Measurements from ENCODE around the gene MAST4.

Gene MAST4

DNA sequence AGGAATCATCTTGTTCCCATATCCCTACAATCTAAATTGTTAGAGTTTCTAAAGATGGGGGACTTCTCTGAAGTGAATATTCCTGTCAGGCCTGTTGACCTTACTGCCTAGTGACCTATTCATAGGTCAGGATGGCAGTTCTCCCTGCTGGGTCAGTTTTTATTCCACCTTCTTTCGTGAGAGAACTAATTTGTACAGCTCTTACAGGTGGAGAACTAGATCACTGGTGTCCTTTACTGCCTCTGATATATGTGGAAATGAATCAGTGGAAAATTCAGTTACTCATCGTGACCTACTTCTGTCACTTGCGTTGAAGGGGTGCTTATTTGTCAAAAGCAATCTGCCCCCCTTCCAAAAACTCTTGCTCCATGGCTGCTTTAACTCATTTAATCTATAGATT is 435.5 kb downstream of the MAST4 start:
- DNase-seq (ENCODE audit: low read depth in 4 of 4, low spot score in 1 of 4), result no peak

DNA sequence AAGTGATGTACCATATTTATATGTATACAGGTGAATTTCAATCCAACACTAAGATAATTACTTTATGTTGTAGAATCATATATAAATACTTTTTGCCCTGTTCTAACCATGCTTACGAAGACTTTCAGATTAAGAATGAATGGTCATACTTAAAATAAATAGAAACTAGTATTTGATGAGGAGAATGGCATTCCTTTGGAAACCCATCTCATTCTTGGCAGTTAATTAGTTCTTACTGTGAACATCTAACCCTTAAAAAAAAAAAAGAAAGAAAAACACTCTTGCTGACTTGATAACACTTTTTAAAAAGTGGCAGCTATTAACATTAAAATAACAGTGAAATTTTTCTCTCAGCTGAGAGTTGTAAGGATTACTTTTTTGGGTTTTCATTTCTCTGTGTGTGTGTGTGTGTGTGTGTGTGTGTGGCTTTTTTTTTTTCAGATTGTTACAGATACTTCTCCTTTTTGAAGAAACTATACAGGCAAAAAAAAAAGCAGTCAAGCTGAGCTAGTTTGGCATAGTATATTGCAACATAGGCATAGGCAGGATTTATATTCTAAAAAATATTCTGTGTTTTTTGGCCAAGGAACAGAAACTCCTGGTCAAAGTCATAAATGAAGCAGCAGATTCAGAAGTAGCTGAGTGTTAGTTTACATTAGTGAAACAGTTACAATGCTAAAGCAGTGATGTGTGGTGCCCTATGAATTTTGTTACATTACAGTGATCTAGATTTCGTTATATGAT is 436.9 kb downstream of the MAST4 start:
- no peak for DNase-seq (ENCODE audit: low read depth in 4 of 4, low spot score in 1 of 4)

DNA sequence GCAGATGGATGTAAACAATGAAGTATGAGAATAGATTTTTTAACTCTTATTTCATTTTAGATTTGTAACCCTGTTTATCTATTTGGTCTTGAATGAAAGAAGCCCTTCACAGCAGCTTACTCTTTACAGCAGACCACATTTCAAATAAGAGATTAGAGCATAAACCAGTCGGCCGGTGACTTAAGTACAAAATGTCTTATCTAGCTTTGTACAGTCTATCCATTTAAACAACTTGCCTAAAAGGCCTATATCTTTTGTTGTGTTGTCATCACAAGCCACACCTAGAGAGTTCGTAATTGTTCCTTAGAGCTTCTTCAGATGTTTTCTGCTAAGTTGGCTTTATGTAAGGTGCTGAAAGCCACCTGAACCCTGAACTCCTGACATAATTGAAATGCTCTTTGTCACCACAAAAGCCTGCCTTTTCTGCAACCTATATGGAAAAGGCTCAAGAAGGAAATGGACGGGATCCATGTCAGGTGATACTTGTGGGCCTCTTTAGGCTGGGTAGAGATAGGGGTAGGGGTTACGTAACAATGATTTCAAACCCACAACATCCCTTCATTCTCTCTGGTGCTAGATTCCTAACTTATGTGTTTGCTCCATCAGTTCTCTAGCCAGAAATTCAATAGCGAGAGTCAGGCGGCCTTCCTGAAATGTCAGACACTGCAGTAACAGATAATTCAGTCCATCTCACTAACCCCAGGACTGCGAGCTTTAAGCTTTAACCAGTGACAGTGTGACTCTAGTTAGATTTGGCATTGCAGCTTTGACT is 437.9 kb downstream of the MAST4 start:
- DNase-seq (ENCODE audit: low read depth in 4 of 4, low spot score in 1 of 4), result no peak

DNA sequence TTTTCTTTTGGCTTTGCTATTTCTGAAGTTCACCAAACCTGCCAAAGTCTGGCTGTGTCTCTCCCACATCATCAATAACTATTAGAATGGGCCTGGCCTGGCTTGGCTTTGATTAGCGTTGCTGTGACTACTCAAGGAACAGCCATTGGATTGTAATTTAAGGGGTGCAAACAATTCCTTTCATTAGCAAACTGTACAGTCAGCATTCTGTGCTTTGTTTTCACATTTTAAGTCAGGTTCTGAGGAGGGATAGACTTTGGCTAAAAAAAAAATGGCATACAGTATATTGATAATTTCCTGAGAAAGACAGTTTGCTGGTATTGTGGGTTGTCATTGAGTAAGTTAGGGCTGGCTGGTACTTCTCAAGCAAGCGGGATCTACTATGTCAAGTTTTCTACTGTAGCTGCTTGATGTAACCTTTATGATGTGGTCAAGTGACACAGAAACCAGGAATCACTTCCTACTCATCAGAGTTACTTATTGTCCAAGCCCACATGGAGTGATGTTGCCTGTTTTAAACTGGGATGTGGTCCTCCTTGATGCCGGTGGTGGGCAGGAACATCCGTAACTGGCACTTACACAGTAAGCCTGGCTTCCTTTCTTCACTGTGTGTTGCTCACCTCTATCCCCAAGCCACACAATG is 439.0 kb downstream of the MAST4 start:
- DNase-seq (ENCODE audit: low read depth in 4 of 4, low spot score in 1 of 4), result no peak

DNA sequence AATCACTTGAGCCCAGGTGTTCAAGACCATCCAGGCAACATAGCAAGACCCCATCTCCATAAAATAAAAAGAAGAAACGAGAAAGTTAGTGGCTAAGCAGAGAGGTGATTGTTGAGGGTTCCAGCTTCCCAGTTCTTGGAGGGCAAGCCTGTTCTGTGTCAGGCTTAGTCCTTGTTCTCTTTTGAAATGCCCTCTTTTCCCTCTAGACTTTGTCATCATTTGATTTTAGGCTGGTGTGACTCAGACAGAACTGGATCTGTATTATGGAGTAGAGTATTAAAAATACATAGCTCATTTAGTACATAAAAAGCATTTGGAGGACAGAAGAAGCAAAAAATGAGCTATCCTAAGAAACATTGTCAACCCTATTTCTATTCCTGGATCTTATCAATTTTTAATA is 441.0 kb downstream of the MAST4 start:
- DNase-seq (ENCODE audit: low read depth in 4 of 4, low spot score in 1 of 4), result no peak

DNA sequence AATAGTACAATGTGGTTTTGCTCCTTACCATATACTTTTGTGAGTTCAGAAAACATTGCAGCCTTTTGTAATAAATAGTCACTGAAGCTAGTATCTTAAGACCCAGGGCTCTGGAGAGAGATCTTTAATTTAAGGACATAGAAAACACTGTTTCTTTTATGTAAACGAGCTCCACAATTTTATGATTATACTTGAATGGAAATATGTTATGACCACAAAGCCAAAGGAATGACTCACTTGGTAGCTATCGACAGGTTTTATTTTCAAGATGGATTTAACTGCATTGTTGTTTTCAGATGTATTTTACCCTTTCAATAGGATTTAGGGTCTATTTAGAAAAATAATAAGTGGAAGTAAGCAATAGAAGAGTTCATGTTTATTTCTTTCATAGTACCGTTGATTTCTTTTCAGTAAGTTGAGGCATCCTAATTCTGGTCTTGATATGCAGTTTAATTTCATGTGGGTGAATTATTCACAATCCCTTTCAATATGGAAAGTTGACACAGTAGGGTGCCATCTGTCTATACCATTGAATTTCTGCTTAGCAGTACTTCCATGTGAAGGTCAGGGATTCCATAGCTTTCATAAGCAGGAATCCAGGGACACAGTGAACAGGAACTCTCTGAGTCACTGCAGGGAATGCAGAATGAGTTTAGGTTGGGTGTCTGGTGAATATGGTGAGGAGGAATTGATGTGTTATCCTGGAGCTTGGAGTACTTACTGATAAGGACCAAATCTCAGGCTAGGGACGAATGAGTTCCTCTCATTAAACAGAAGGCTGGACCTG is 442.8 kb downstream of the MAST4 start:
- DNase-seq (ENCODE audit: low read depth in 4 of 4, low spot score in 1 of 4), result no peak

DNA sequence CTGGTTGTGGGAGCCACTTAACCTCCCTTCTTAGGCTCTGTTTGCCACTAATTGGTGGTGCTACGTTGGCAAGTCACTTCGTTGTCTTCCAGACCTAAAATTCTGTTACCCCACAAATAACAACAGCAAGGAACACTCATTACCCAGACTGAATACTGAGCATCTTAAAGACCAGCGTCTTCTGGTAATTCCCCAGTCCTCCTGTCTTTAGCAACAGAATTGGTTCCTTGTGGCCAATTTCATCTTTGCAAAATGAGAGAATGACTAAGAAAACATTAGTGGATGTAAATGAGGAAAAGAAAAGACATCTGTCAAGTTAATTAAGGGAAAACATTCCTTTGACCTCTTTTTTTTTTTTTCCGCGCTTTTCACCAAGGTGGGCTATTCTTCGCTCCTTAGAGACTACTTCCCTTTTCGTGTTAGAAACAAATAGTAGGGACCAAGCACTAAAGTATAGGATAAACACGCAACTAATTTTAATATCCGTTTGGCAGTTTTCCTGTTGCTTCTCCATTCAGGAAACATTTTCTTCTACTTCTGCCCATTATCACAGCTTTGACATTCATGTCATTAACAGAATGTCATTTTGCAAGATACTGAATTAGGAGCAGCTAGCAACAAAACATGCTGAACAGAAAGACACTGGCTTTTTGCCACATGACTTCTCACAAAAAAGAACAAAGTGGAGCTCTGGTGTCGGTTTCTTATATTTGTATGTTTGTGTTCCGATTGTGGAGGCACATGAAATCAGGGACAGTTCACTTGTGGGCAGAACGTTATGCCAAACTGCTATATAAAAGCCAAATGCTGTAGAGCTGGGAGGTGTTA is 446.2 kb downstream of the MAST4 start:
- DNase-seq (ENCODE audit: low read depth in 4 of 4, low spot score in 1 of 4), result no peak

DNA sequence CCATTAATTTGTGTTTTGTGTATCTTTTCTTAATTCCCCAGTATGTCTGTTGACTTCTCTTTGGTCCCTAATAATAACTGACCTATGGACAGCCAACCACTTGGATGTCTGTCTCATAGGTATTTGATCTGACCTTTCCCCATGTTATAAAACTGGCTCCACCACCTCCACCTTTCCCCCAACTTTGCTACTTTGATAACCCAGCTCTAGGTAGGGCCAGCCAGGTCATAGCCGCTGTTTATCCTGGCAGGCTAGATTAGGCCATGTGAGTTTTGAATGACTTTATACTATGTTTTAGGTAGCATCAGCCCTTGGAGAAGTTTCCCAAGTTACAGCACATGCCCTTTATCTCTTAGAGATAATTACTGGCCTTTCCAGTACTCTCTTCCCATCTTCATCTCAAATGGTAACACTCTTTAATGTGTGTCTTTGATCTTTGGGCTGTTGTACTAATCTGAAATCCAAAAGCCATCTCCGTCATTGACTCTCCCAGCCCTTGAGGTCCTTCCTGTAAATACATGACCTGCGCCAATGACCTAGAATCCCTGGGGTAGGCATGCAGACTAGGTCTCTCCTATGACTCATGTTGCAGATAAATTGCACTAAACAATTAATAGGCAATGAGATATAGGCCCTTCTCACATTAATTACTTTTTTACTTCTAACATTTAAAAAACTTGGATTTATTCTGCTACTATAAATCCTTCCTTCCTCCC is 447.8 kb downstream of the MAST4 start:
- DNase-seq (ENCODE audit: low read depth in 4 of 4, low spot score in 1 of 4), result no peak

DNA sequence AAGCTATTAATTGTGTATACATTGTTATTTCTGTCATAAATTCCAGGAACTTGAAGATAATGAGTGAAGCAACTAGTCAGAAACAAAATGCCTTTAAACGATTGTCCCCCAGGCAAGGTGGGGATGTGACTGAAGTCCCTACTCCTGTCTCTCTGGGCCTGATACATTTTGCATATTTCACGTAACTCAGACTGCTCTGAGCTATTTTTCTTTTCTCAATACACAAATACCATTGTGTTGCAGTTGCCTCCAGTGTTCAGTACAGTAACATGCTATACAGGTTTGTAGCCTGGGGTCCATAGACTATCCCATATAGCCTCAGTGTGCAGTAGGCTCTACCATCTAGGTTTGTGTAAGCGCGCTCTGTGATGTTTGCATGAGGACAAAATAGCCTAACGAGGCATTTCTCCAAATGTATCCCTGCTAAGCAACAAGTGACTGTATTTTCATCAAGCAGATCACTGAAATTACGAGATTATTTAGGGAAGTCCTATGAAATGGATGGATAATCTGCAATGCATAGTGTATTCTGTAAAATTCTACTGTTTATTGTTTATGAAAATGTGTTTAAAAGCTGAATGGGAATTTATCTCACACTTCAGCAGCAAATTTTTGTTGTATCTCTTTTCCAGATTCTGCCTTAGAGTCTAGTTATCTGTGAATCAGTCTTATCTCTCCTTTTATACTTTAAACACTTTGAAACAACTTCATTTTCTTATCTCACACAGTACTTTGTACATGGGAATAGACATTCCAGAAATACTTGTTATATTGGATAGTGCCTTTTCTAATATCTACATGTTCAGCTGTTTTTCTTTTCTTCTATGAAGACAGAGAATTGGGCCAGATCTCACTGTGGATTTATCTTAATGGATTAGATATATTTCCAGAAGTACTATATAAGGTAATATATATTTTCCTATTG is 449.9 kb downstream of the MAST4 start:
- DNase-seq (ENCODE audit: low read depth in 4 of 4, low spot score in 1 of 4), result no peak

DNA sequence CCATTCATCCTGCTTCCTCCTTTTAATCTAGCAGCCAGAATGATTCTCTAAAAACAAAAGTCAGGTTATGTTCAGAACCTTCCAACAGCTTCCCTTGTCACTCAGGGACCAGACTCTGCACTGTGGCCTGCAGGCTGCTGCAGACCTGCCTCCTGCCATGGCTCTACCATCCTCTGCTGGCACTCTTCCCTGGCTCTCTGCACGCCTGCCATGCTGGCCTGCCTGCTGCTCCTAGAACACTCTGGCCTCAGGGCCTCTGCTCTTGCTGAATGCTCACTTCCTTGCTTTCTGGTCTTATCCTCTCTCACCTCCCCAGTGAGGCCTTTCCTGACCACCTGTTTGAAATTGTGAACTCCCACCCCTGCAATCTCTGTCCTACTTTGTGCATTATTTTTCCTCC is 451.0 kb downstream of the MAST4 start:
- no peak for DNase-seq (ENCODE audit: low read depth in 4 of 4, low spot score in 1 of 4)

DNA sequence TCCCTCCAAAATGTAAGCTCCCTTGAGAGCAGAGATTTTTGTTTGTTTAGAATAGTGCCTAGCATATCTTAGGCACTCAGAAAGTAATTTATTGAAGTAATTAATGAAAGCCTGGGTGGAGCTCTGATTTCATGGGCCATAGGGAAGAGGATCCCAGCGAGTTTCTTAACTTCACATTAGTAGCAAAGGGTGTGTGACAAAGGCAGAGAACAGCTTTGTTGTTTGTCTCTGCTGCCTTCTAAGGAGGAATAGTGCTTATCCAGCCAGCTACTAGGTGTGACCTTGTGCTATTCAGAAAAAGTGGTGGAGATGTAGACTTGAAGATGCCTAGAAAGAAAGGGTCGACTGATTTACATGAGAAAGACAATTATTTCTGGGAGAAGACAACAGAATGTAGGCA is 451.4 kb downstream of the MAST4 start:
- DNase-seq (ENCODE audit: low read depth in 4 of 4, low spot score in 1 of 4), result no peak

DNA sequence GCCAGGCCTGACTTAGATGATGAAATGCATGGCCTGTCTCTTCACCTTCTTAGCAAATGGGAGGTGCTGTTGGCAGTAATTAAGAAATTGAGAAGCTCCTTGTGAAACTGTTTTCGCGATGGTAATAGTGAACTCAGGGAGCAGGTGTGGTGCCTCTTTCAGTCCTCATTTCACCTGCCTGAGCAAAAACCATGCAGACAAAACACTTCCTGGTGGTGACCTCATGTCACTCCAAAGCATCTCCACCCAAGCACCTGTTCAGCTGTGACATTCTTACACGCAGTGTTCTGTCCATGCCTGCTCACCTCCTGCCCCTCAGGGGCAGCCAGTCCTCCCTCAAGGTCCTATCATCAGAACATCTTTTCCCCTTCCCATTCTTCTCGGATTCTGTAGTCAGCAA is 453.9 kb downstream of the MAST4 start:
- no peak for DNase-seq (ENCODE audit: low read depth in 4 of 4, low spot score in 1 of 4)

DNA sequence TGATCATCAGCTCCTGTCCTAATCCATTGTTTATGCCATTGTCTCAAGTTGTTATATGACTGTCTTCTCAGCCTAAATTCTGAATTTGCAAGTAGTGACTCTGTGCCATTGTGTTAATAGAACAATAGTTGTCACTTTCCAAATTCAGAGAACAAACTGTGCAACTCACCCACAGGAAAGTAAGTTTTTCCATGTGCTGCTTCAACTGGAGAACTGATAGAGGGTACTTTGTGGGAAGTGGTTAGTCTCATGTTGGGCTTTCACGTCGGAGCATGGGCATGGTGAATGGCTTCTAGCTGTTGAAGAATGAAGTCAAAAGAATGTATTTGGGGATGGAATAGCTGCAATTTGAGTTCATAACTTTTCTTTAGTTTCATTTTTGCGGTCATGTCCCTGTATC is 454.4 kb downstream of the MAST4 start:
- no peak for DNase-seq (ENCODE audit: low read depth in 4 of 4, low spot score in 1 of 4)

DNA sequence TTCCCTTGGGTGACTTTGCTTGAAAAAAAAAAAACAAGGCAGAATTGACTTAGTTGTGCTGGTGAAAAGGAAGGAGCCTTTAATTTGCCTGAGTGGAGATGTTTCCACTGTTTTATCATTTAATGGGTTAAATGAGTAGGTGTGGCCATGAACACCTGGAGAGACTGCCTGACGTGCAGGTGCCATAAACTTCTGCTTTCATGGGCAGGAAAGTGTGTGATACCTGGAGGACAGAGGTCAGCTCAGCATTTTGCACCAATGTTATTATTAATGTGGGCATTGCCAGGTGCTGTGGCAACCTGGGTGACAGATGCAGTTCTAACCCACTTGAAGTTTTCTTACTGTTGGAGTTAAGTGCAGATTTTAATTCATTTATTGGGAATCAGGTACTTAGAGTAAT is 455.0 kb downstream of the MAST4 start:
- DNase-seq (ENCODE audit: low read depth in 4 of 4, low spot score in 1 of 4), result no peak

DNA sequence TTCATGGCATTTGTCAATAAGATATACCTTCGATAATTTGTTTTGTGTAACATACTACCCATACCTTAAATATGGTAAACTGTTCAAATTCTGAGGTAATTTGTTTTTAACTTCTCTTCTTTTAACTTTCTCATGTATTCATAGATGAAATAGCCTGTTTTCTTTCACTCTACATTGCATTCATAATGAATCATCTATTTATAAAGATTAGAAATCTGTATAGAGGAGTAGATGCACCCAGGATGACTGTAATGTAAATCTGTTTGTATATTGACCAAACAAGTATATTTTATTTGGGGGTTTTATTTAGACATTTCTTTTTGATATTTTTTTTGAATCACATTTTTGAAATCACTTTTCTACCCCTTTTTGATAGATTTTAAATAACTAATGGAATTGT is 455.8 kb downstream of the MAST4 start:
- no peak for DNase-seq (ENCODE audit: low read depth in 4 of 4, low spot score in 1 of 4)

DNA sequence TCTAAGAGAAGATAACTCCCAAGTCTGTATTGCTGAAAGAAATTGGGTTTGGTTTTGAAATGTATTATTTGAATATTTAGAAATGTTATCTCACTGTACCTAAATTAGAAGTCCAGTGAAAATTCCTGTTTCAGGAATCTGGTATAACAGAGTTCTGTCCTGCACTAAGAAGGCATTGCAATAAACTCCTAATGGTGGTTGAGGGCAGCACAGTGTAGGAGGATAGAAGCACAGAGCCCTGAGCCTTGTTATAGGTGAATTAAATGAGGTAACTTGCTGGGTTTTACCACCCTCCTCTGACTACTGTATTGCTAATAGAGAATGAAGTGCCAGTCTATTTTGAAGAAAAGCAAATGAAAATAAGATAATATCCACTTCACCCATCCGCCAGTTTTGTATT is 457.0 kb downstream of the MAST4 start:
- no peak for DNase-seq (ENCODE audit: low read depth in 4 of 4, low spot score in 1 of 4)

DNA sequence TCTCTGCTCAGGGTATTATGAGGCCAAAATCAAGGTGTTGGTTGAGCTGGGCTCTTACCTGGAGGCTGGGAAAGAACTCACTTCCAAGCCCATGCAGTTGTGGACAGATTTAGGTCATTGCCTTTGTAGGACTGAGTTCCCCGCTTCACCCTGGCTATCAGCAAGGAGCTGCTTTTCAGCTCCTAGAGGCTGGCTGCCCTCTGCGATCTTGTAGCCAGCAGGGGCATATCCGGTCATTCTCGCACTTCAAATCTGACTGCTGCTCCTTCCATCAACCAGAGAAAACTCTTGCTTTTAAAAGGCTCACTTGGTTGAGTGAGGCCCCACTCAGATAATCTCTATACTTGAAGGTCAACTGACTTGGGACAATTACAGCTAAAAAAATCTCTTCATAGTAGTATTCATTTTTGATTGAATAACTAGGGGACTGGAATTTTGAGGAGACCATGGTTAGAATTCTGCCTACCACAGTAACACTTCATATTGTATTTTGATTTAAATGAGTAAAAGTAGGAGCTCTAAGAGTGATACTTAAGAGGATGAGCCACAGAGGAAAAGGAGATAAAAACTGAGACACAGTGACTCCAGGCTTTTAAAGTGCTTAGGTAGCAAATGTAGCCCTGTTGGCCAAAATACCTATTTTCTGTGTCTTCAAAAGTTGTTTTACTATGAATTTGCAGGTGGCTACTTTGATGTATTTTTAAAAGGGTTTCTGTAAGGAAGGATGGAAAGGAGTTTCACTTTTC is 463.0 kb downstream of the MAST4 start:
- no peak for DNase-seq (ENCODE audit: low read depth in 4 of 4, low spot score in 1 of 4)

All from stimulated activated CD4-positive, alpha-beta T cell treated with anti-CD3 and anti-CD28 coated beads, Interleukin-1b, Interleukin-23, amount 100 ng/mL, for 24 hours (primary cell).